Naive thymus-derived CD4-positive, alpha-beta T cell (primary cell): ENCODE results near the gene CTDSP2. TPM values are rescaled to one million over a fixed set of nuclear protein-coding genes. Genes with fewer than 3 reads are reported as not detected.
A peak's percentile ranks its signal among the peaks of the same experiment; 100 is the strongest.

Experiments used
- ATAC-seq: fragments of 150-1000 bp; cut with Tn5 transposase; 2 replicates; pipeline ENCODE4 v1.10.0; 2021; ENCODE audit warnings: mild to moderate bottlenecking, moderate library complexity
- CTCF ChIA-PET: fragments of 350-600 bp; sonication (Branson Sonifier 250); formaldehyde crosslinking; loops from one replicate; lab custom pipeline; 2021; ENCODE audit warnings: antibody characterized with exemption; lab: Charles Lee
- POLR2A ChIA-PET: fragments of 350-600 bp; sonication (Branson Sonifier 250); formaldehyde crosslinking; loops from one replicate; lab custom pipeline; 2021; ENCODE audit warnings: antibody characterized with exemption, inconsistent platforms; lab: Charles Lee
- DNase-seq, 9 donors: peaks; one replicate each; pipeline versions ENCODE4 v3.0.0 to v3.0.0-alpha.2; 2020 to 2022; ENCODE audit warnings: mixed read lengths in 1 of 9
- H3K27ac ChIP-seq: one replicate; pipeline ENCODE4 v1.7.0; 2013; ENCODE audit warnings: mild to moderate bottlenecking, low read depth, low read length, moderate library complexity
- H3K27me3 ChIP-seq, 2 donors: one replicate each; pipeline ENCODE4 v1.7.0; 2013; ENCODE audit warnings: low read length in 2 of 2, mild to moderate bottlenecking in 2 of 2, moderate library complexity in 2 of 2; ENCODE audit not compliant: control insufficient read depth in 2 of 2, insufficient read depth in 2 of 2
- H3K36me3 ChIP-seq, 3 experiments: 1 replicate in 2 of 3; 2 replicates in 1 of 3; pipeline ENCODE4 v1.7.0; 2013; ENCODE audit warnings: low read length in 3 of 3, mild to moderate bottlenecking in 3 of 3, moderate library complexity in 1 of 3; ENCODE audit not compliant: insufficient read depth in 3 of 3, control insufficient read depth in 2 of 3
- H3K4me1 ChIP-seq, 2 donors: one replicate each; pipeline ENCODE4 v1.7.0; 2013; ENCODE audit warnings: low read length in 2 of 2, mild to moderate bottlenecking in 2 of 2, moderate library complexity in 1 of 2; ENCODE audit not compliant: control insufficient read depth in 2 of 2, insufficient read depth in 2 of 2
- H3K4me3 ChIP-seq: 2 replicates; pipeline ENCODE4 v1.7.0; 2013; ENCODE audit warnings: mild to moderate bottlenecking, low read length
- H3K9me3 ChIP-seq, 3 experiments: 1 replicate in 2 of 3; 2 replicates in 1 of 3; pipeline ENCODE4 v1.7.0; 2013; ENCODE audit warnings: low read length in 3 of 3; ENCODE audit not compliant: control insufficient read depth in 2 of 3
- H3K27ac Mint-ChIP-seq, 9 donors: one replicate each; pipeline ENCODE4 v1.8.0; 2020 to 2022; ENCODE audit warnings: mixed read lengths in 9 of 9, mild to moderate bottlenecking in 8 of 9, moderate library complexity in 5 of 9, inconsistent platforms in 2 of 9
- H3K27me3 Mint-ChIP-seq, 5 donors: one replicate each; pipeline ENCODE4 v1.8.0; 2021 to 2022; ENCODE audit warnings: mixed read lengths in 5 of 5, mild to moderate bottlenecking in 1 of 5
- H3K36me3 Mint-ChIP-seq, 5 donors: one replicate each; pipeline ENCODE4 v1.8.0; 2020 to 2022; ENCODE audit warnings: mixed read lengths in 5 of 5, mild to moderate bottlenecking in 3 of 5, inconsistent platforms in 1 of 5
- H3K4me1 Mint-ChIP-seq, 7 donors: one replicate each; pipeline ENCODE4 v1.8.0; 2020 to 2022; ENCODE audit warnings: mixed read lengths in 7 of 7, mild to moderate bottlenecking in 3 of 7, inconsistent platforms in 1 of 7
- H3K4me3 Mint-ChIP-seq, 10 donors: one replicate each; pipeline ENCODE4 v1.8.0; 2020 to 2022; ENCODE audit warnings: mild to moderate bottlenecking in 10 of 10, mixed read lengths in 10 of 10, moderate library complexity in 6 of 10, inconsistent platforms in 2 of 10
- H3K9me3 Mint-ChIP-seq, 11 donors: one replicate each; pipeline ENCODE4 v1.8.0; 2020 to 2022; ENCODE audit warnings: mixed read lengths in 11 of 11, mild to moderate bottlenecking in 4 of 11, inconsistent platforms in 1 of 11, moderate library complexity in 1 of 11
- intact Hi-C, 2 donors: fragments of 100-400 bp; cut with micrococcal nuclease; formaldehyde crosslinking; loops; one replicate each; pipeline ENCODE4 v1.15.1; 2023
- polyA plus RNA-seq, 2 donors: library from polyadenylated mRNA; unstranded; fragments of 300-500 nt; fragmentation: Illumina TruSeq; gene quantifications; one replicate each; pipeline ENCODE4 v1.2.3, GENCODE V29; 2021
- total RNA-seq, 6 experiments: library from RNA in 5 of 6; stranded (reverse) in 5 of 6; gene quantifications; 1 replicate in 5 of 6; 2 replicates in 1 of 6; pipeline ENCODE4 v1.2.3 and lab custom pipeline; 2021 to 2026

Gene CTDSP2
- total and polyA plus RNA-seq, 7 experiments from 2014 or later, result 86.9 to 295 (median 130) TPM

DNA sequence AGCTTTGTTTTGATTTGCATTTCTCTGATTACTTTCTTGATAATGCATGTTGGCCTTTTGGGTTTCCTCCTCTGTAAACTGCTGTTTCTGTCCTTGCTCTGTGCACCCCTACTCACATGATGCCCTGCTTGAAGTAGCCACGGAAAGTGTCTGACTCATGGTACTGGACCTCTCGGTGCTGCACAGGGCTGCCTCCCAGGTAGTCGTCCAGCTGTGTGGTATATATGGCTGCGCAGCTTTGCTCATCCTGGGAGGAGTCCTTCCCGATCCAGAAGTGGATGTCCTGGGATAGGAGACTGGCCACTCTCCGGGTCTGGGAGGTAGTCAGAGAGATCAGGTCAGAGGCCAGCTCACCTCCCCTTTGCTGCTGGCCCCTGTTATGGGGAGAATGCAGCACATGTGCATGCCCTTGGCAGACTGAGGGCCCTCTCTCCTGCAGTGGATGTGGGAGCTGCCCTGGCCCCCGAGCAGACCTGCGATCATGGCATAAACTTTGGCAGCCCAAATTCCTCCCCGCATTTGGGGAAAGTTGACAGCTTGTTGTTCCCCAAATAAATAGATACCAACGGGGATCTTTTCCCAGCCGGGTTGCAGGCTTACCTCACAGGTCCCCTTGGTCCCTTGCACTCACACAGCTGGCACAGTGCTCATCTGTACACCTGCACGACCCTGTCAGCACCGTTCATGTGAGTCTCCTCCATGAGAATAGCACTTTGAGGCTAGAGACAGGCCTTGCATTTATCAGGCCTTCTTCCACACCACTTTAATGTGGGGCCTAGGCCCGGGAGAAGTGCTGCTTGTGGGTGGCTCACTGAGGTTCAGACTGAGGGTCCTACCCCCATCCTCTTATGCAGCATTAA is 33.2 kb downstream of the CTDSP2 start:
- intact Hi-C loops, result no loop called here
- Histone ChIP-seq H3K36me3 (peaks cover 0 to 23% (median 0%) of the 10 kb centered on the region in 3 experiments), H3K4me1 (no peaks in the 10 kb centered on the region), H3K27ac (no peak overlapping the region), H3K4me3 (no peak overlapping the region), H3K9me3 (no peaks in the 10 kb centered on the region), H3K27me3 (no peaks in the 10 kb centered on the region)
- CTCF ChIA-PET, result interaction anchor here (0.6 to 1.6 kb wide), 4 partner anchors 10 to 102 kb away, joined by 3 to 5 read pairs (median 4); no protein-coding TSS in a partner anchor
- Mint-ChIP-seq H3K27me3 (no peaks in the 10 kb centered on the region), H3K4me1 (peaks cover 0 to 10% (median 6%) of the 10 kb centered on the region in 7 donors), H3K36me3 (peaks cover 0 to 24% (median 0%) of the 10 kb centered on the region in 5 donors), H3K4me3 (no peak overlapping the region), H3K9me3 (no peaks in the 10 kb centered on the region), H3K27ac (peak overlapping the region in 1 of 9 donors; percentile 8)
- POLR2A ChIA-PET, result no interaction called here
- DNase-seq, result no peak
- peak; percentile 26 for ATAC-seq

DNA sequence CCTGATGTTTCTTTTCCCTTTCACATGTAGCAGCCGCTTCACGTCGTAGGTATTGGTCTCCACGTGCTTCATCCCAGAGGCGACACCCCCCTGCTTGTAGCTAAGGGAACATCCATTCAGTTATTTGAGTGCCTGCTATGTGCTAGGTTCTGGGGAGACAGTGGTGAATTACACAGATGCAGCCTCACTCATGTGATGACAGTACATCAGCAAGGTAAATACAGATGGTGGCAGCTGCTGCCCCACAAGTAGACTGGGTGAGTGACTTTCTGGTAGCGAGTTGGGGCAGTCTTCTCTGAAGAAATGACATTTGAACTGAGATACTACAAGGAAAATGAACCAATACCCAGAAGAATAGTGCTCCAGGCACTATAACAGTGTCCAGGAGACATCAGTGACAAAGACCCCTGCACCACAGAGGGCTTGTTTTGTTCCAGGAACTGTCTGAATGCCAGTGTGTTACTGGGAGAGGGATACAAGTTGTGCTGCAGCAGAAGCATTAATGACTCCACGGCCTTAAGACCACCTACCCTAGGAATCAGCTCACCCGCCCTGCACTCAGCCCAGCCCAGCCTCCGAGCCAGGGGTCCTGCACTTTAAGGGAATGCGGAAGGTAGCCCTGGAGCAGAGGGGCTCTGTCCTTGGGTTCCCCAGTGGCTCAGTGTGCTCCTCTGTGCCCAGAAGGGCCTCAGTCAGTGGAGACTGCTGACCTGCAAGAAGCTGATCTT is 35.3 kb downstream of the CTDSP2 start:
- no peak overlapping the region for H3K4me3 Mint-ChIP-seq
- no peaks in the 10 kb centered on the region for H3K9me3 ChIP-seq
- peaks cover 0 to 35% (median 0%) of the 10 kb centered on the region in 5 donors for H3K36me3 Mint-ChIP-seq
- H3K4me1 ChIP-seq, result no peaks in the 10 kb centered on the region
- ATAC-seq (no peak), DNase-seq (no peak)
- ChIA-PET CTCF (interaction anchor here (0.6 to 1.1 kb wide), 2 partner anchors 28 to 94 kb away, joined by 3 read pairs; no protein-coding TSS in a partner anchor), POLR2A (no interaction called here)
- no peak overlapping the region for H3K27ac ChIP-seq
- no peaks in the 10 kb centered on the region for H3K27me3 Mint-ChIP-seq
- H3K36me3 ChIP-seq, result peaks cover 0 to 40% (median 0%) of the 10 kb centered on the region in 3 experiments
- H3K4me1 Mint-ChIP-seq, result peaks cover 0 to 9% (median 4%) of the 10 kb centered on the region in 7 donors
- H3K27me3 ChIP-seq, result no peaks in the 10 kb centered on the region
- H3K4me3 ChIP-seq, result no peak overlapping the region
- H3K9me3 Mint-ChIP-seq, result no peaks in the 10 kb centered on the region
- peak overlapping the region in 1 of 9 donors; percentile 10 for H3K27ac Mint-ChIP-seq
- intact Hi-C loops, result no loop called here

DNA sequence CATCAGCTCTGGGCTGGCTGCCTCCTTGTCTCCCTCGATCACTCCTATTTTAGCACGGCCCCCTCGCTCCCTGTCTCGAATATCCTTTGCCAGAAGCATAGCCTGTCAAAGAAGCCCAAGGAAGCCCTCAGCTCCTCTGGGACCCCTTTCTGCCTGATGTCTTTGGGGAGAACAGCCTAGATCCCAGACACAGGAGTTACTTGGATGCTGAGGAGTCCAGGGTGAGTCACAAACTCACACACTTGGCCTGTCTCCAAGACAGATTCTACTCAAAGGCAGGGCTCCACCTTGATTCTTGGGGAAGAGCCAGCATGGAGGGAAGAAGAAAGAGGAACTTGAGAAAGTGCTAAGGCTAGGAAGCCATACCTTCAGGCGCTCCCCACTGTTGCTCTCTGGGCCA is 36.1 kb downstream of the CTDSP2 start:
- no peaks in the 10 kb centered on the region for H3K9me3 Mint-ChIP-seq
- ChIA-PET POLR2A (interaction anchor here (0.6 to 1.2 kb wide), 2 partner anchors 8 to 46 kb away, joined by 3 read pairs; partner anchors contain the start of gene AVIL), CTCF (interaction anchor here (1.1 kb wide), 1 partner anchor 27 kb away, joined by 3 read pairs; no protein-coding TSS in a partner anchor)
- H3K27ac Mint-ChIP-seq, result no peak overlapping the region
- H3K4me1 Mint-ChIP-seq, result peaks cover 0 to 9% (median 0%) of the 10 kb centered on the region in 7 donors
- Histone ChIP-seq H3K9me3 (no peaks in the 10 kb centered on the region), H3K27ac (no peak overlapping the region), H3K4me3 (no peak overlapping the region), H3K4me1 (no peaks in the 10 kb centered on the region), H3K27me3 (no peaks in the 10 kb centered on the region), H3K36me3 (peaks cover 0 to 40% (median 0%) of the 10 kb centered on the region in 3 experiments)
- intact Hi-C loops, result no loop called here
- no peak for ATAC-seq
- peaks cover 0 to 35% (median 0%) of the 10 kb centered on the region in 5 donors for H3K36me3 Mint-ChIP-seq
- H3K4me3 Mint-ChIP-seq, result no peak overlapping the region
- no peak for DNase-seq
- H3K27me3 Mint-ChIP-seq, result no peaks in the 10 kb centered on the region

DNA sequence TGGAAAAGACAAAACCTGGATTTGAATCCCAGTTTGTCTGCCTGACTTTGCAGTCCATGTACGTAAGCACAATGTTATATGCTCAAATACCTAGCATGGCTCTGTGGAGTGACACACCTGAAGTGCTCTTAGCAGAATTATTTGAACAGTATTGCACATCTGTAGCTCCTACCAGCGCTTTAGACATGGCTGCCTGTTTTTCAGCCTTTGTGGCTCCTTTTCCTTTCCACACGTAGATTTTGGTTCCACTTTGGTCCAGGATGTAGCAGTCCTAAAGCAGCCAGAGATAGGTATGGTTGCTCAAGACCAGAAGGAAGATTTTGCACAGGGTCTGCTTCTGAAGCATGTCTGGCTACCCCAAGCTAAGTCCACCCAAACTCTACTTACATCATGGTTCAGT is 37.1 kb downstream of the CTDSP2 start:
- Mint-ChIP-seq H3K4me3 (no peak overlapping the region), H3K9me3 (no peaks in the 10 kb centered on the region), H3K27me3 (no peaks in the 10 kb centered on the region), H3K27ac (no peak overlapping the region), H3K4me1 (peaks cover 0 to 6% (median 0%) of the 10 kb centered on the region in 7 donors), H3K36me3 (peaks cover 0 to 35% (median 0%) of the 10 kb centered on the region in 5 donors)
- Histone ChIP-seq H3K9me3 (no peaks in the 10 kb centered on the region), H3K4me1 (no peaks in the 10 kb centered on the region), H3K27ac (no peak overlapping the region), H3K27me3 (no peaks in the 10 kb centered on the region), H3K36me3 (peaks cover 0 to 40% (median 0%) of the 10 kb centered on the region in 3 experiments), H3K4me3 (no peak overlapping the region)
- no peak for DNase-seq
- ChIA-PET CTCF (interaction anchor here (1.1 kb wide), 1 partner anchor 89 kb away, joined by 3 read pairs; no protein-coding TSS in a partner anchor), POLR2A (interaction anchor here (0.9 to 1.2 kb wide), 2 partner anchors 9 to 90 kb away, joined by 3 read pairs; partner anchors contain the start of gene AVIL)
- no peak for ATAC-seq
- intact Hi-C loops, result no loop called here

DNA sequence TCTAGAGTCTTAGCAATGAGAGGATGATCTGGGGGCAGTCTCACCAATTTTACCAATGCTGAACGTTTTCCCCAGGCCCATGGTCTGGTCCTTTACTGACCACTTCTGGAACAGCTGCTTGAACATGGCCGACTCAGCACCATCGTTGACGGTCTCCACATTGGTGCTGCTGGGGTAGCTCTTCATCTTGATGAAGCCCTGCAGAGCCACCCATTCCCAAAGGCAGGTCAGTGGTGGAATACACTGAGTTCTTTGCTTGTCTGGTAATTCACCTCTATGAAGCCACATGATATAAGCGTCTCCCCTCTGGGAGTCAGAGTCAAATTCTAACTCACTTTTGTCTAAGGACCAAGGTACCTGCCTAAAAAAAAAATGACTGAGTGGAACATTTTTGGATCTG is 38.2 kb downstream of the CTDSP2 start:
- no peaks in the 10 kb centered on the region for H3K27me3 Mint-ChIP-seq
- no peak overlapping the region for H3K4me3 Mint-ChIP-seq
- intact Hi-C loops, result no loop called here
- DNase-seq, result no peak
- peaks cover 0 to 40% (median 3%) of the 10 kb centered on the region in 5 donors for H3K36me3 Mint-ChIP-seq
- no peak overlapping the region for H3K4me3 ChIP-seq
- peaks cover 0 to 4% (median 0%) of the 10 kb centered on the region in 7 donors for H3K4me1 Mint-ChIP-seq
- no peak for ATAC-seq
- H3K27me3 ChIP-seq, result no peaks in the 10 kb centered on the region
- no peaks in the 10 kb centered on the region for H3K4me1 ChIP-seq
- POLR2A ChIA-PET, result interaction anchor here (0.9 kb wide), 1 partner anchor 91 kb away, joined by 3 read pairs; no protein-coding TSS in a partner anchor
- CTCF ChIA-PET, result interaction anchor here (0.7 to 1.1 kb wide), 2 partner anchors 27 to 90 kb away, joined by 3 to 5 read pairs; no protein-coding TSS in a partner anchor
- H3K9me3 ChIP-seq, result no peaks in the 10 kb centered on the region
- no peaks in the 10 kb centered on the region for H3K9me3 Mint-ChIP-seq
- H3K36me3 ChIP-seq, result peaks cover 0 to 40% (median 0%) of the 10 kb centered on the region in 3 experiments
- no peak overlapping the region for H3K27ac Mint-ChIP-seq
- no peak overlapping the region for H3K27ac ChIP-seq

DNA sequence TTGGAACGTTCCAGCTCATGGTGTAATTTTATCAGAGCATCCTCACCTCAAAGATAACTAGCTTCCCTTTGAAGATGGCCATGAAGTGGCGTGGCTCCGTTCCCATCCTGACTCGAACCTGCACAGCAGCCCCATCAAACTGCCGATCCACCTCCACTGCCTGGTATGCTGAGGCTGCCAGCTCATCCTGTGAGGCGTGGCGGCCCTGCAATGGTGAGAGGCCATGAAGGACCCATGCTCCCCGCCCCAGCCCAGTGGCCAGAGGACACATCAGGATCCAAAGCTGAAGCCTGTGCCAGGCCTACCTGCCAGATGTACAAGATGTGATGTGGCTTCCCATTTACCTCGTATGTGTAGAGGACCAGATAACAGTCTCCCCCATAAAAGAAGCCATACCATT is 39.2 kb downstream of the CTDSP2 start:
- CTCF ChIA-PET, result interaction anchor here (0.7 to 1.1 kb wide), 3 partner anchors 37 to 125 kb away, joined by 3 to 4 read pairs (median 3); no protein-coding TSS in a partner anchor
- no peak for ATAC-seq
- Mint-ChIP-seq H3K36me3 (peaks cover 0 to 44% (median 6%) of the 10 kb centered on the region in 5 donors), H3K27me3 (no peaks in the 10 kb centered on the region), H3K9me3 (no peaks in the 10 kb centered on the region), H3K4me3 (no peak overlapping the region), H3K27ac (no peak overlapping the region), H3K4me1 (peaks cover 0 to 4% (median 0%) of the 10 kb centered on the region in 7 donors)
- Histone ChIP-seq H3K36me3 (peaks cover 0 to 46% (median 0%) of the 10 kb centered on the region in 3 experiments), H3K4me1 (no peaks in the 10 kb centered on the region), H3K27me3 (no peaks in the 10 kb centered on the region), H3K4me3 (no peak overlapping the region), H3K27ac (no peak overlapping the region), H3K9me3 (no peaks in the 10 kb centered on the region)
- DNase-seq, result no peak
- intact Hi-C loops, result no loop called here
- POLR2A ChIA-PET, result no interaction called here
